ENCODE results near the gene MLN.
A peak's percentile ranks its signal among the peaks of the same experiment; 100 is the strongest.

The MLN gene

DNA sequence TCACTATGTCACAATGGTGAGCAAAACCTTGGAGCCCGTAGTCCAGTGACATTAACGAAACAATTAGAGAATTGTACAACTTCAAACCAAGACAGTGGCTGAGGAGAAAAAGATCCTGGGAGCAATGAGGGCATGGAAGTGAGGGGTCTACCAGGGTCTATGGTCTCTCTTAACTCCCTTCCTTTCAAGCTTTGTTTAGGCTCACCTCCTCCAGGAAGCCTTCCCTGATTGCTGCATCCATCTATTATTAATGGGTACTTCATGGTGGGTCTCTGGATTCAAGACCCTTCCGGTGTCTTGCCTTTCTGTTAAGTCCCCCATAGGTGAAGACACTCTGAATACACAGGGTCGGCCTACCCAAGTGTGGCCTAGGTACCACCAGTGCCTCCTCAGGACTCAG lies 38.1 kb upstream of the MLN start:
- Histone ChIP-seq H3K9me3 (ENCODE audit: control extremely low read depth in 1 of 5, control insufficient read depth in 4 of 5, insufficient read depth in 2 of 5, low read depth in 1 of 5, low read length in 4 of 5) (peaks cover 0 to 3% (median 0%) of the 10 kb centered on the region in 5 experiments), H3K36me3 (ENCODE audit: control insufficient read depth in 4 of 4, insufficient read depth in 4 of 4, low read length in 3 of 4) (no peaks in the 10 kb centered on the region), H3K4me1 (ENCODE audit: control extremely low read depth in 1 of 4, control insufficient read depth in 4 of 4, insufficient read depth in 4 of 4, low read length in 3 of 4) (peaks cover 7 to 43% (median 41%) of the 10 kb centered on the region in 4 experiments), H3K4me3 (ENCODE audit: control insufficient read depth in 1 of 7, extremely low read depth in 1 of 7, insufficient read depth in 4 of 7, low read depth in 2 of 7, low read length in 6 of 7) (no peak overlapping the region), H3K27ac (ENCODE audit: insufficient read depth in 1 of 2, low read depth in 1 of 2, low read length in 2 of 2, poor library complexity in 1 of 2, severe bottlenecking in 2 of 2) (no peak overlapping the region), H3K27me3 (replicated peaks in 2 of 5; ENCODE audit: control insufficient read depth in 4 of 5, insufficient read depth in 5 of 5, low read length in 4 of 5) (no peaks in the 10 kb centered on the region)
- DNase-seq = no peak
- 96% methylated on average over 2 of the region's 4 CpGs for WGBS (ENCODE audit: insufficient coverage)
- CTCF ChIA-PET = interaction anchor here (1.8 to 3.6 kb wide), 3 partner anchors 8 to 70 kb away, joined by 5 to 14 read pairs (median 9); no protein-coding TSS in a partner anchor
- POLR2A ChIA-PET = no interaction called here

- H3K27me3 ChIP-seq (replicated peaks in 2 of 5; ENCODE audit: control insufficient read depth in 4 of 5, insufficient read depth in 5 of 5, low read length in 4 of 5) = no peaks in the 10 kb centered on the region
- H3K4me1 ChIP-seq (ENCODE audit: control extremely low read depth in 1 of 4, control insufficient read depth in 4 of 4, insufficient read depth in 4 of 4, low read length in 3 of 4) = peaks cover 7 to 43% (median 41%) of the 10 kb centered on the region in 4 experiments
- WGBS (ENCODE audit: insufficient coverage) = 100% methylated on average over 2 of the region's 3 CpGs
- H3K36me3 ChIP-seq (ENCODE audit: control insufficient read depth in 4 of 4, insufficient read depth in 4 of 4, low read length in 3 of 4) = no peaks in the 10 kb centered on the region
- ChIA-PET CTCF (interaction anchor here (0.7 to 3.6 kb wide), 6 partner anchors 9 to 187 kb away, joined by 3 to 14 read pairs (median 4); no protein-coding TSS in a partner anchor), POLR2A (no interaction called here)
- H3K9me3 ChIP-seq (ENCODE audit: control extremely low read depth in 1 of 5, control insufficient read depth in 4 of 5, insufficient read depth in 2 of 5, low read depth in 1 of 5, low read length in 4 of 5) = peaks cover 0 to 3% (median 0%) of the 10 kb centered on the region in 5 experiments
- peak in 1 of 3 donors; percentile 33 for DNase-seq
- no peak overlapping the region for H3K27ac ChIP-seq (ENCODE audit: insufficient read depth in 1 of 2, low read depth in 1 of 2, low read length in 2 of 2, poor library complexity in 1 of 2, severe bottlenecking in 2 of 2)
- no peak overlapping the region for H3K4me3 ChIP-seq (ENCODE audit: control insufficient read depth in 1 of 7, extremely low read depth in 1 of 7, insufficient read depth in 4 of 7, low read depth in 2 of 7, low read length in 6 of 7)
These were observed 37.3 kb upstream of the MLN start for GRCh38 chr6:33841070-33841469.

GRCh38 chr6:33840048-33840926 lies 36.5 kb upstream of the MLN start:
- Histone ChIP-seq H3K27me3 (replicated peaks in 2 of 5; ENCODE audit: control insufficient read depth in 4 of 5, insufficient read depth in 5 of 5, low read length in 4 of 5) (no peaks in the 10 kb centered on the region), H3K4me1 (ENCODE audit: control extremely low read depth in 1 of 4, control insufficient read depth in 4 of 4, insufficient read depth in 4 of 4, low read length in 3 of 4) (peaks cover 7 to 38% (median 36%) of the 10 kb centered on the region in 4 experiments), H3K36me3 (ENCODE audit: control insufficient read depth in 4 of 4, insufficient read depth in 4 of 4, low read length in 3 of 4) (no peaks in the 10 kb centered on the region), H3K9me3 (ENCODE audit: control extremely low read depth in 1 of 5, control insufficient read depth in 4 of 5, insufficient read depth in 2 of 5, low read depth in 1 of 5, low read length in 4 of 5) (peaks cover 0 to 3% (median 0%) of the 10 kb centered on the region in 5 experiments), H3K27ac (ENCODE audit: insufficient read depth in 1 of 2, low read depth in 1 of 2, low read length in 2 of 2, poor library complexity in 1 of 2, severe bottlenecking in 2 of 2) (peak overlapping the region in 1 of 2 experiments; percentile 44), H3K4me3 (ENCODE audit: control insufficient read depth in 1 of 7, extremely low read depth in 1 of 7, insufficient read depth in 4 of 7, low read depth in 2 of 7, low read length in 6 of 7) (peak overlapping the region in 2 of 7 experiments; percentile 26 to 28)
- peak; percentile 91 to 97 (median 96) for DNase-seq
- WGBS (ENCODE audit: insufficient coverage) = 86% methylated on average over 7 of the region's 12 CpGs
- ChIA-PET CTCF (interaction anchor here (0.7 to 3.6 kb wide), 12 partner anchors 9 to 188 kb away, joined by 3 to 14 read pairs (median 4); no protein-coding TSS in a partner anchor), POLR2A (no interaction called here)

GRCh38 chr6:33839399-33840047 lies 35.7 kb upstream of the MLN start:
- WGBS (ENCODE audit: insufficient coverage) = 25% methylated on average over 6 of the region's 11 CpGs
- Histone ChIP-seq H3K36me3 (ENCODE audit: control insufficient read depth in 4 of 4, insufficient read depth in 4 of 4, low read length in 3 of 4) (no peaks in the 10 kb centered on the region), H3K27ac (ENCODE audit: insufficient read depth in 1 of 2, low read depth in 1 of 2, low read length in 2 of 2, poor library complexity in 1 of 2, severe bottlenecking in 2 of 2) (peak overlapping the region in 1 of 2 experiments; percentile 44), H3K27me3 (replicated peaks in 2 of 5; ENCODE audit: control insufficient read depth in 4 of 5, insufficient read depth in 5 of 5, low read length in 4 of 5) (no peaks in the 10 kb centered on the region), H3K4me3 (ENCODE audit: control insufficient read depth in 1 of 7, extremely low read depth in 1 of 7, insufficient read depth in 4 of 7, low read depth in 2 of 7, low read length in 6 of 7) (peak overlapping the region in 2 of 7 experiments; percentile 26 to 28), H3K9me3 (ENCODE audit: control extremely low read depth in 1 of 5, control insufficient read depth in 4 of 5, insufficient read depth in 2 of 5, low read depth in 1 of 5, low read length in 4 of 5) (peaks cover 0 to 3% (median 0%) of the 10 kb centered on the region in 5 experiments), H3K4me1 (ENCODE audit: control extremely low read depth in 1 of 4, control insufficient read depth in 4 of 4, insufficient read depth in 4 of 4, low read length in 3 of 4) (peaks cover 7 to 33% (median 31%) of the 10 kb centered on the region in 4 experiments)
- ChIA-PET POLR2A (no interaction called here), CTCF (interaction anchor here (0.7 to 3.6 kb wide), 9 partner anchors 10 to 68 kb away, joined by 3 to 14 read pairs (median 5); no protein-coding TSS in a partner anchor)
- peak in 2 of 3 donors; percentile 62 to 70 for DNase-seq

GRCh38 chr6:33838983-33839382 lies 35.2 kb upstream of the MLN start:
- CTCF ChIA-PET = interaction anchor here (1.5 to 3.6 kb wide), 4 partner anchors 11 to 67 kb away, joined by 4 to 14 read pairs (median 6); no protein-coding TSS in a partner anchor
- H3K9me3 ChIP-seq (ENCODE audit: control extremely low read depth in 1 of 5, control insufficient read depth in 4 of 5, insufficient read depth in 2 of 5, low read depth in 1 of 5, low read length in 4 of 5) = peaks cover 0 to 3% (median 0%) of the 10 kb centered on the region in 5 experiments
- 82% methylated on average over 9 of the region's 10 CpGs for WGBS (ENCODE audit: insufficient coverage)
- H3K4me1 ChIP-seq (ENCODE audit: control extremely low read depth in 1 of 4, control insufficient read depth in 4 of 4, insufficient read depth in 4 of 4, low read length in 3 of 4) = peaks cover 7 to 33% (median 31%) of the 10 kb centered on the region in 4 experiments
- no peak overlapping the region for H3K27ac ChIP-seq (ENCODE audit: insufficient read depth in 1 of 2, low read depth in 1 of 2, low read length in 2 of 2, poor library complexity in 1 of 2, severe bottlenecking in 2 of 2)
- POLR2A ChIA-PET = no interaction called here
- no peaks in the 10 kb centered on the region for H3K36me3 ChIP-seq (ENCODE audit: control insufficient read depth in 4 of 4, insufficient read depth in 4 of 4, low read length in 3 of 4)
- peak in 1 of 3 donors; percentile 46 for DNase-seq
- H3K4me3 ChIP-seq (ENCODE audit: control insufficient read depth in 1 of 7, extremely low read depth in 1 of 7, insufficient read depth in 4 of 7, low read depth in 2 of 7, low read length in 6 of 7) = no peak overlapping the region
- no peaks in the 10 kb centered on the region for H3K27me3 ChIP-seq (replicated peaks in 2 of 5; ENCODE audit: control insufficient read depth in 4 of 5, insufficient read depth in 5 of 5, low read length in 4 of 5)

GRCh38 chr6:33837971-33838665 lies 34.3 kb upstream of the MLN start:
- CTCF ChIA-PET = interaction anchor here (1.0 to 2.0 kb wide), 4 partner anchors 15 to 67 kb away, joined by 3 to 6 read pairs (median 5); no protein-coding TSS in a partner anchor
- no peak for DNase-seq
- Histone ChIP-seq H3K4me1 (ENCODE audit: control extremely low read depth in 1 of 4, control insufficient read depth in 4 of 4, insufficient read depth in 4 of 4, low read length in 3 of 4) (peaks cover 7 to 32% (median 30%) of the 10 kb centered on the region in 4 experiments), H3K27ac (ENCODE audit: insufficient read depth in 1 of 2, low read depth in 1 of 2, low read length in 2 of 2, poor library complexity in 1 of 2, severe bottlenecking in 2 of 2) (no peak overlapping the region), H3K9me3 (ENCODE audit: control extremely low read depth in 1 of 5, control insufficient read depth in 4 of 5, insufficient read depth in 2 of 5, low read depth in 1 of 5, low read length in 4 of 5) (peaks cover 0 to 3% (median 0%) of the 10 kb centered on the region in 5 experiments), H3K27me3 (replicated peaks in 2 of 5; ENCODE audit: control insufficient read depth in 4 of 5, insufficient read depth in 5 of 5, low read length in 4 of 5) (no peaks in the 10 kb centered on the region), H3K36me3 (ENCODE audit: control insufficient read depth in 4 of 4, insufficient read depth in 4 of 4, low read length in 3 of 4) (no peaks in the 10 kb centered on the region), H3K4me3 (ENCODE audit: control insufficient read depth in 1 of 7, extremely low read depth in 1 of 7, insufficient read depth in 4 of 7, low read depth in 2 of 7, low read length in 6 of 7) (no peak overlapping the region)
- POLR2A ChIA-PET = no interaction called here
- 96% methylated on average over 7 of the region's 12 CpGs for WGBS (ENCODE audit: insufficient coverage)
